HCT116 (cell line): ENCODE data around the gene GNA15. TPM values are rescaled to one million over a fixed set of nuclear protein-coding genes. Genes with fewer than 3 reads are reported as not detected.

Experiments used
- ATAC-seq: fragments of 200-7000 bp; cut with Tn5 transposase; 2 replicates; pipeline ENCODE4 v1.9.1; 2020; ENCODE audit warnings: mild to moderate bottlenecking, moderate library complexity
- BruUV-seq: library from RNA; stranded (reverse); fragments of 400-500 nt; replicated peaks from 2 replicates; lab custom pipeline; 2021; lab: Mats Ljungman, UMichigan
- CTCF ChIA-PET: fragments of 300-600 bp; sonication (Branson Sonifier 250); formaldehyde crosslinking; loops from one replicate; lab custom pipeline; 2021; ENCODE audit warnings: antibody characterized with exemption; lab: Charles Lee
- POLR2A ChIA-PET: fragments of 300-600, 350-600 bp; sonication (Branson Sonifier 250); formaldehyde crosslinking; loops from one replicate; lab custom pipeline; 2021; ENCODE audit warnings: antibody characterized with exemption; lab: Charles Lee
- RAD21 ChIA-PET, 2 experiments: fragments of 300-600 bp; sonication (Branson Sonifier 250); formaldehyde crosslinking; loops; one replicate each; lab custom pipeline; 2023; ENCODE audit warnings: low total read pairs in 2 of 2; ENCODE audit not compliant: uncharacterized antibody in 2 of 2, unreplicated experiment in 2 of 2, low non-redundant PET in 1 of 2; lab: Charles Lee
- DNase-seq: peaks from one replicate; pipeline ENCODE4 v3.0.0-alpha.2; 2010; ENCODE audit warnings: low read depth, low spot score
- H2AFZ ChIP-seq: fragments of 200-600 bp; shearing (Covaris generic), sonication (generic); 2 replicates; pipeline ENCODE4 v1.6.1; 2017; ENCODE audit warnings: low read depth, mixed run types, mixed read lengths, antibody characterized with exemption, low read length; ENCODE audit not compliant: poor library complexity, severe bottlenecking
- H3K27ac ChIP-seq: 2 replicates; pipeline ENCODE4 v1.5.1; 2012; ENCODE audit warnings: low read depth, low read length
- H3K27me3 ChIP-seq: fragments of 200-600 bp; sonication (generic); 2 replicates; pipeline ENCODE4 v1.6.1; 2016; ENCODE audit warnings: mixed run types, low read length, mixed read lengths; ENCODE audit not compliant: insufficient read depth
- H3K36me3 ChIP-seq, 2 experiments: fragments of 200-500 bp in 1 of 2; fragments of 200-600 bp in 1 of 2; sonication (Bioruptor generic) in 1 of 2; sonication (generic) in 1 of 2; 2 replicates each; pipeline versions ENCODE4 v1.5.1 to v1.6.1; 2014 to 2016; ENCODE audit warnings: low read length in 2 of 2, inconsistent platforms in 1 of 2, mixed read lengths in 1 of 2, mixed run types in 1 of 2; ENCODE audit not compliant: insufficient read depth in 2 of 2, control insufficient read depth in 1 of 2
- H3K4me1 ChIP-seq, 2 experiments: fragments of 200-600 bp in 1 of 2; sonication (generic) in 1 of 2; 2 replicates each; pipeline versions ENCODE4 v1.5.1 to v1.6.1; 2012 to 2017; ENCODE audit warnings: low read length in 2 of 2, inconsistent platforms in 1 of 2, mild to moderate bottlenecking in 1 of 2, mixed read lengths in 1 of 2, mixed run types in 1 of 2, moderate library complexity in 1 of 2; ENCODE audit not compliant: insufficient read depth in 2 of 2, control insufficient read depth in 1 of 2
- H3K4me2 ChIP-seq: fragments of 200-600 bp; sonication (generic); 2 replicates; pipeline ENCODE4 v1.6.1; 2017; ENCODE audit warnings: mixed run types, low read length, mixed read lengths
- H3K4me3 ChIP-seq, 2 experiments: fragments of 200-600 bp in 1 of 2; sonication (generic) in 1 of 2; replicated peaks in 1 of 2; 2 replicates each; pipeline ENCODE4 v1.5.1; 2011 to 2016; ENCODE audit warnings: low read length in 2 of 2, control low read depth in 1 of 2, low read depth in 1 of 2, mild to moderate bottlenecking in 1 of 2, mixed read lengths in 1 of 2, mixed run types in 1 of 2
- H3K79me2 ChIP-seq: fragments of 200-600 bp; sonication (generic); 2 replicates; pipeline ENCODE4 v1.6.1; 2017; ENCODE audit warnings: mild to moderate bottlenecking, mixed run types, low read length, moderate library complexity, mixed read lengths; ENCODE audit not compliant: insufficient read depth
- H3K9ac ChIP-seq: fragments of 200-600 bp; sonication (generic); 2 replicates; pipeline ENCODE4 v1.6.1; 2016; ENCODE audit warnings: low read length, mixed read lengths
- H3K9me2 ChIP-seq: fragments of 200-600 bp; sonication (generic), shearing (Covaris generic); 2 replicates; pipeline ENCODE4 v1.6.1; 2017; ENCODE audit warnings: mixed run types, mild to moderate bottlenecking, moderate library complexity; ENCODE audit not compliant: insufficient read depth
- H3K9me3 ChIP-seq, 2 experiments: fragments of 200-500 bp in 1 of 2; fragments of 200-600 bp in 1 of 2; sonication (Bioruptor generic) in 1 of 2; sonication (generic) in 1 of 2; 2 replicates each; pipeline ENCODE4 v1.6.1; 2014 to 2017; ENCODE audit warnings: low read length in 2 of 2, mixed read lengths in 2 of 2, inconsistent platforms in 1 of 2, low read depth in 1 of 2, mild to moderate bottlenecking in 1 of 2, mixed run types in 1 of 2, moderate library complexity in 1 of 2; ENCODE audit not compliant: control insufficient read depth in 1 of 2, insufficient read depth in 1 of 2
- H4K20me1 ChIP-seq: fragments of 200-600 bp; sonication (generic), shearing (Covaris generic); 2 replicates; pipeline ENCODE4 v1.6.1; 2017; ENCODE audit warnings: mixed run types, mild to moderate bottlenecking, moderate library complexity; ENCODE audit not compliant: insufficient read depth
- MAX ChIP-seq: IDR thresholded peaks from 2 replicates; pipeline ENCODE4 v1.6.1; 2012
- intact Hi-C: fragments of 100-400 bp; cut with micrococcal nuclease; formaldehyde crosslinking; loops from 2 replicates; pipeline ENCODE4 v1.10.0; 2022
- total RNA-seq: library from RNA; stranded (reverse); gene quantifications from one replicate; pipeline ENCODE4 v1.2.1, GENCODE V29; 2021; ENCODE audit not compliant: unreplicated experiment

Gene GNA15
- total RNA-seq, 1 experiment from 2014 or later, result 1.5 TPM

- DNase-seq (no peak), ATAC-seq (no peak)
- H3K9me2 ChIP-seq, result no peaks in the 10 kb centered on the region
- no peaks in the 10 kb centered on the region for H3K27me3 ChIP-seq
- H2AFZ ChIP-seq, result no peak overlapping the region
- no peaks in the 10 kb centered on the region for H4K20me1 ChIP-seq
- H3K27ac ChIP-seq, result no peak overlapping the region
- CTCF ChIA-PET, result no interaction called here
- no peak overlapping the region for H3K4me2 ChIP-seq
- intact Hi-C loops, result no loop called here
- BruUV-seq, result no TSS peak
- peaks cover 0 to 4% of the 10 kb centered on the region in 2 experiments; a peak in 1 of 4 replicates for H3K36me3 ChIP-seq
- H3K9me3 ChIP-seq, result no peaks in the 10 kb centered on the region
- RAD21 ChIA-PET, result no interaction called here
- no peak for TF ChIP-seq MAX
- no peak overlapping the region for H3K9ac ChIP-seq
- no peaks in the 10 kb centered on the region for H3K79me2 ChIP-seq
- H3K4me1 ChIP-seq, result peaks cover 0 to 3% of the 10 kb centered on the region in 2 experiments; a peak in 1 of 4 replicates
- POLR2A ChIA-PET, result no interaction called here
- H3K4me3 ChIP-seq, result no peak overlapping the region
Measured at GRCh38 chr19:3213159-3213558, 77.3 kb downstream of the GNA15 start.

Other genes starting within 250 kb of the GNA15 start
- gene ZNF57, start 235.1 kb upstream of the GNA15 start, total RNA-seq, result 8.3 TPM
- gene ZNF77, start 191.1 kb upstream of the GNA15 start, total RNA-seq, result 5.9 TPM
- gene TLE6, start 158.5 kb upstream of the GNA15 start, total RNA-seq, result 10.9 TPM
- 35.6 TPM for gene TLE2, start 106.8 kb upstream of the GNA15 start, total RNA-seq
- gene TLE5, start 73.5 kb upstream of the GNA15 start, total RNA-seq, result 263 TPM
- 56.5 TPM for gene GNA11, start 41.7 kb upstream of the GNA15 start, total RNA-seq
- gene S1PR4, start 42.7 kb downstream of the GNA15 start, total RNA-seq, result 0.71 TPM
- gene NCLN, start 49.9 kb downstream of the GNA15 start, total RNA-seq, result 119 TPM
- 2.5 TPM for gene CELF5, start 88.6 kb downstream of the GNA15 start, total RNA-seq
- gene NFIC, start 230.6 kb downstream of the GNA15 start, total RNA-seq, result 116 TPM